ENCODE measurements around the gene RHBDD3.

- TF ChIP-seq CTCF (IDR thresholded peaks at IDR 0.05) (no peak), POLR2A (IDR thresholded peaks at IDR 0.05) (no peak)
Observed at GRCh38 chr22:29231971-29232959, 35.5 kb downstream of the RHBDD3 start.
